A673 (cell line): ENCODE data around the gene RORC. TPM values are rescaled to one million over a fixed set of nuclear protein-coding genes. Genes with fewer than 3 reads are reported as not detected.

Source experiments
- BruUV-seq: library from RNA; stranded (reverse); fragments of 400-500 nt; replicated peaks from 2 replicates; lab custom pipeline; 2021; lab: Mats Ljungman, UMichigan
- CTCF ChIA-PET: fragments of 300-600 bp; sonication (Branson Sonifier 250); formaldehyde crosslinking; loops from one replicate; lab custom pipeline; 2022; ENCODE audit warnings: antibody characterized with exemption; lab: Charles Lee
- POLR2A ChIA-PET: fragments of 300-600 bp; sonication (Branson Sonifier 250); formaldehyde crosslinking; loops from one replicate; lab custom pipeline; 2022; ENCODE audit warnings: antibody characterized with exemption; ENCODE audit not compliant: low non-redundant PET; lab: Charles Lee
- DNase-seq: peaks from one replicate; pipeline ENCODE4 v3.0.0-alpha.2; 2015; ENCODE audit warnings: low spot score
- H3K27ac ChIP-seq: fragments of 200-600 bp; sonication (generic); 2 replicates; pipeline ENCODE4 v1.5.1; 2016; ENCODE audit warnings: mixed run types, low read depth, mild to moderate bottlenecking, mixed read lengths, antibody characterized with exemption, low read length; ENCODE audit not compliant: poor library complexity, severe bottlenecking
- H3K27me3 ChIP-seq: fragments of 200-600 bp; sonication (generic); replicated peaks from 2 replicates; pipeline ENCODE4 v1.6.1; 2017; ENCODE audit warnings: mixed run types, low read depth, mild to moderate bottlenecking, mixed read lengths, antibody characterized with exemption, low read length; ENCODE audit not compliant: insufficient read depth, poor library complexity
- H3K36me3 ChIP-seq: fragments of 200-600 bp; sonication (generic); 2 replicates; pipeline ENCODE4 v1.6.1; 2016; ENCODE audit warnings: mixed run types, mild to moderate bottlenecking, mixed read lengths, antibody characterized with exemption, low read length; ENCODE audit not compliant: insufficient read depth, poor library complexity, severe bottlenecking
- H3K4me1 ChIP-seq: fragments of 200-600 bp; sonication (generic); 2 replicates; pipeline ENCODE4 v1.6.1; 2017; ENCODE audit warnings: mixed run types, mild to moderate bottlenecking, mixed read lengths, antibody characterized with exemption, low read length; ENCODE audit not compliant: insufficient read depth, poor library complexity, severe bottlenecking
- H3K4me3 ChIP-seq: fragments of 200-600 bp; sonication (generic); 2 replicates; pipeline ENCODE4 v1.5.1; 2016; ENCODE audit warnings: low read depth, mixed run types, mild to moderate bottlenecking, mixed read lengths, low read length; ENCODE audit not compliant: poor library complexity, severe bottlenecking
- H3K9me3 ChIP-seq: fragments of 200-600 bp; sonication (generic); 2 replicates; pipeline ENCODE4 v1.6.1; 2016; ENCODE audit warnings: mixed run types, low read depth, mild to moderate bottlenecking, mixed read lengths, antibody characterized with exemption, low read length; ENCODE audit not compliant: poor library complexity, severe bottlenecking
- CTCF ChIP-seq: fragments of 300-800, 200-600 bp; sonication (generic); conservative IDR thresholded peaks from 2 replicates; pipeline ENCODE4 v1.5.1; 2017; ENCODE audit warnings: low read depth, mild to moderate bottlenecking, antibody characterized with exemption, low read length, moderate library complexity, mixed read lengths
- EZH2 ChIP-seq: fragments of 200-600 bp; sonication (generic); IDR thresholded peaks from 2 replicates; pipeline ENCODE4 v1.6.1; 2017; ENCODE audit warnings: borderline replicate concordance, low read depth, mild to moderate bottlenecking, mixed read lengths, antibody characterized with exemption, low read length; ENCODE audit not compliant: poor library complexity, severe bottlenecking
- intact Hi-C: fragments of 100-400 bp; cut with micrococcal nuclease; formaldehyde crosslinking; loops from one replicate; pipeline ENCODE4 v1.10.0; 2022; ENCODE audit not compliant: unreplicated experiment
- total RNA-seq: library from RNA; stranded (reverse); gene quantifications from 2 replicates; pipeline ENCODE4 v1.2.3, GENCODE V29; 2021

RORC gene
- total RNA-seq, 1 experiment from 2014 or later: not detected

- Histone ChIP-seq H3K27me3 (peaks cover 4% of the 10 kb centered on the region), H3K36me3 (no peaks in the 10 kb centered on the region), H3K9me3 (no peaks in the 10 kb centered on the region), H3K27ac (no peak overlapping the region), H3K4me3 (no peak overlapping the region), H3K4me1 (no peaks in the 10 kb centered on the region)
- TF ChIP-seq EZH2 (no peak), CTCF (no peak)
- CTCF ChIA-PET: interaction anchor here (0.7 kb wide), 1 partner anchor 185 kb away, joined by 3 read pairs; no protein-coding TSS in a partner anchor
- intact Hi-C loops: no loop called here
- no peak for DNase-seq
- POLR2A ChIA-PET: no interaction called here
- BruUV-seq: no TSS peak
Measured at GRCh38 chr1:151816548-151817352, 14.9 kb downstream of the RORC start.

GRCh38 chr1:151815716-151816327 is 15.8 kb downstream of the RORC start:
- CTCF ChIA-PET: no interaction called here
- H3K27ac ChIP-seq: no peak overlapping the region
- no peak for TF ChIP-seq EZH2
- TF ChIP-seq CTCF: no peak
- POLR2A ChIA-PET: no interaction called here
- H3K9me3 ChIP-seq: no peaks in the 10 kb centered on the region
- DNase-seq: no peak
- no peaks in the 10 kb centered on the region for H3K36me3 ChIP-seq
- intact Hi-C loops: no loop called here
- no peaks in the 10 kb centered on the region for H3K4me1 ChIP-seq
- no peak overlapping the region for H3K4me3 ChIP-seq
- no TSS peak for BruUV-seq
- peaks cover 4% of the 10 kb centered on the region for H3K27me3 ChIP-seq

- ChIA-PET POLR2A (no interaction called here), CTCF (no interaction called here)
- TF ChIP-seq CTCF (no peak), EZH2 (no peak)
- Histone ChIP-seq H3K9me3 (no peaks in the 10 kb centered on the region), H3K27ac (no peak overlapping the region), H3K36me3 (no peaks in the 10 kb centered on the region), H3K27me3 (peaks cover 4% of the 10 kb centered on the region), H3K4me1 (no peaks in the 10 kb centered on the region), H3K4me3 (no peak overlapping the region)
- intact Hi-C loops: no loop called here
- DNase-seq: no peak
- no TSS peak for BruUV-seq
Measured at GRCh38 chr1:151814971-151815545, 16.5 kb downstream of the RORC start.
